GM18498 (cell line): Measurements from ENCODE around the gene MARCHF4.

Experiments
- ATAC-seq: cut with Tn5 transposase; IDR thresholded peaks from one replicate; pipeline ENCODE4 v1.9.1; 2021; ENCODE audit warnings: mild to moderate bottlenecking, moderate library complexity; ENCODE audit not compliant: unreplicated experiment

The MARCHF4 gene

DNA sequence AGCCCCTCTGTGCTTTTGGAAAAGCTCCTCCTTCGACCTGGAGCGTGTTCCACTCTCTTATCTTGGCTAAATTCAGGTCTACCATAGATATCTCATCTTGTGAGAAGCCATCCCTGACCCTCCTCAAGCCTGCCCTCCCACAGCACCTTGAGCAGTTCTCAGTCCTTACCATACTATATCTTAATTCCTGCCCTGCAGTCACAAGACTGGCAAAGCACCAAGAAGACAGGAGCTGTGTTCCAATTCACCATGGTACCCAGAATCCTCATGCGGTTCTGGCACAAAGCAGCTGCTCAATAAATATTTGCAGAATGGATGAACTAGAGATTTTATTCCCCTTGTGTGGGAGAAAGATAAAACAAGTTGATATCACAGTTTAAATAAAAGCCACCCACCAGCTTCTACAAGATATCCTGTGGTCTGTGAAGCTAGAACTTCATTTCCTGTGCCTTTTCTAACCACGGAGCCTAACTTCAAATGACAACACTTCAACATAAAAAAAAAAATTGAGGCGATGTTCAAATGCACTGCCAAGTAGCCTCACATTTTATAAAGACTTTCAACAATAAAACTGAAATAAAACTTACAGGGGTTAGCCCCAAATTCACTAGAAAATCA is 19.5 kb downstream of the MARCHF4 start:
- ATAC-seq = no peak

GRCh38 chr2:216351172-216351925 is 20.9 kb downstream of the MARCHF4 start:
- no peak for ATAC-seq

- ATAC-seq = no peak
Measured at GRCh38 chr2:216350214-216350791, 22.0 kb downstream of the MARCHF4 start.

DNA sequence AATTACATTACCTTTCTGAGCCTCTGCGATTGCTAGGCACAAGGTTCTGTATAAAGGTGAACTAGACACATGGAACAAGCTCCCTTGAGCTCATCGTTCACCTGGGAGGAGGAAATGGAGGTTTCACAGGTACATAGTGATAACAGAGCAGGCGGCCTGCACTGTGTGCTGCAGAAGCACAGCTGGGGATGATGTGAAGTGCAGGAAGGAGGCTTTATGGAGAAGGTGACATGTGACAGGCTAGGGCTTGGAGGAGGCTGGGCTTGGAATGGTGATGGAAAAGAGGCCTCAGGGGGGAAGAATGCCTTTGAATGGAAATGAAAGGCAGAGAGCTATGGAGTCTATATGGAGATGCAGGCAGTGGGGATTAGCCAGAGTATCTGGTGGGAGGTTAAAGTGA is 22.9 kb downstream of the MARCHF4 start:
- no peak for ATAC-seq

DNA sequence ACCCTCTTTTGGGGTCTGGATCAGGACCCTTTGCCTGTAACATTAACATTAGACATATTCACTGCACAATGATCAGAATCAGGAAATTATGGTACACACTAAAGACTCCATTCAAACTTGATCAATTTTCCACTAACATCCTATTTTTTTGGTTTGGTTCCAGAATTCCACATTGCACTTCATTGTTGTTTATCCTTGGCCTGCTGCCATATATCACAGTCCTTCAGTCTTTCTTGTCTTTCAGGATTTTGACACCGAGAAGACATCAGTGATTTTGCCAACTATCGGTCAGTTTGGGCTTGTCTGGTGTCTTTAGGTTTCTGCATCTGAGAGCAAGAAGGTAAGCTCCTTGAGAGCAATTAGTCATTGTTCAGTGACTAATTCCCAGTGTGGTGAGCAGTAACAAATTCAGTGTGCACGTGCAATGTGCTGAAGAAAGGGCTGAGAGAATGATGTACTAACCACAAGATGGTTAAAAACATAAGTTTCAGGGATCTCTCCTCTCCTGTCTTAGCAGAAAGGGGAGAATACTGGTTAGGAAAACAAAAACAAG is 23.5 kb downstream of the MARCHF4 start:
- no peak for ATAC-seq

DNA sequence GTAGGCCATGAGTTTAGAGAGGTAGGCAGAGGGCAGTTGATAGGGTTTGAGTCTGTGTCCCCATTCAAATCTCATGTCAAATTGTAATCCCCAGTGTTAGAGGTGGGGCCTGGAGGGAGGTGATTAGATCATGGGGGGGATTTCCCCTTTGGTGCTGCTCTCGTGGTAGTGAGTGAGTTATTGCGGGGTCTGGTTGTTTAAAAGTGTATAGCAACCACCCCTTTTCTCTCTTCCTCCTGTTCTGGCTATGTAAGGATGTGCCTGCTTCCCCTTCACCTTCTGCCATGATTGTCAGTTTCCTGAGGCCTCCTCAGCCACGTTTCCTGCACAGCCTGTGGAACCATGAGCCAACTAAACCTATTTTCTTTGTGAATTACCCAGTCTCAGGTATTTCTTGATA is 25.5 kb downstream of the MARCHF4 start:
- ATAC-seq = no peak

DNA sequence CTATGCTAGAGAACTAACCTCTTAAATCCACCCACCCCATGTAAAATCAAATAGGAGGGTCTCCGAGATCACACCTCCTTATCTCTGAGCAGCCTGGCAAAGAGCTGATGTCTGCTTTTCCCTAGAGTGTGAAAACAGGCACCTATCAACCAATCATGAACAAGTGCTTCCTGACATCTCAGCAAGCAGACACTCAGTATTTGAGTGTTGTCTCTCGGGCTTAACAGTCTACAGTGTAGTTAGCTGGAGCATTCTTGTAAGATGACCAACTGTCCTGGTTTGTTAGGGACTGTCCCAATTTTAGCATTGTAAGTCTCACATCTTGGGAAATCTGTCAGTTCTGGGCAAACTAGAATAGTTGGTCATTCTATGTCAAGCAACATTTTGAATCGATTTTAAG is 26.4 kb downstream of the MARCHF4 start:
- ATAC-seq = no peak

DNA sequence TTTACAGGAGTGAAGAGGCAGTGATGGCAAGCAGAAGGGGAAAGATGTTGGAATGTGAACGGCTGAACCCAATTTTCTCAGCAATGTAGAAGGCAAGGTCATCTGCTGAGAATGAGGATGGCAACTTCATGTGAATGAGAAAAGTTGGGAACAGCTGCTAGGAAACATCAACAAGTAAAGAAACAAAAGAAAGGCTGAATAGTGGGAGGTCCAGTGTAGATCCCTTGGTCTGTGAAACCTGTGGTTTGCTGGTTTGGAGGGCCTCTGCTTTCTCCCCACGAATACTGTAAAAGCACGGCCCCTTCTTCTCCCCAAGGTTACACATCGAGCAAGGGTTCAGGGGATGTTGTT is 27.4 kb downstream of the MARCHF4 start:
- ATAC-seq = no peak

GRCh38 chr2:216344206-216344949 is 27.9 kb downstream of the MARCHF4 start:
- no peak for ATAC-seq

DNA sequence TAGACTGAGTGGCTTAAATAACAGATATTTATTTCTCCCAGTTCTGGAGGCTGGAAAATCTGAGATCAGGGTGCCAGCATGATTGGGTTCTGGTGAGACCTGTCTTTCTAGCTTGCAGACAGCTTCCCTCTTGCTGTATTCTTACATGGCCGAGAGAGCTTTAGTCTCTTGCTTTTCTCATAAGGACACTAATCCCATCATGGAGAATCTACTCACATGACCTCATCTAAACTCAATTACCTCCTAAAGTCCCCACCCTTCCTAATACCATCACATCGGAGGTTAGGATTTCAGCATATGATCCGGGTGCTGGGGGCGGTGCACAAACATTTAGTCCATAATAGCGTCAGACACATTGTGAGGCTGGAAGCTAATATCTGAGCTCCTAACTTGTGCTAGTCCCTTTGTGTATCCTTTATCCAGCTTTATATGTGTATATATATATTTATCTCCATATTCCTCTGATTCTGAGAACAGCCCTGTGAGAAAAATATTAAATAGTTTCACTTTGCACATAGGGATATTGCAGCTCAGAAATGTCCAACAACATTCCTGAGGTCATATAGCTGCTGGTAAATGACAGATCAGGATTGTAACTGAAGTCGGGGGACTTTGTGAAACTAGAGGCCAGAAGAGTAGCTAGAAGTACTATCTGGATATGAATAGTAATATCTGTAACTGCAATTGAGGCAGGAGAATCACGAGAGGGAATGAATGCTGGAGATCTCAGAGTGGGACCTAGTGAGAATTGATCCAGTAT is 28.9 kb downstream of the MARCHF4 start:
- no peak for ATAC-seq

DNA sequence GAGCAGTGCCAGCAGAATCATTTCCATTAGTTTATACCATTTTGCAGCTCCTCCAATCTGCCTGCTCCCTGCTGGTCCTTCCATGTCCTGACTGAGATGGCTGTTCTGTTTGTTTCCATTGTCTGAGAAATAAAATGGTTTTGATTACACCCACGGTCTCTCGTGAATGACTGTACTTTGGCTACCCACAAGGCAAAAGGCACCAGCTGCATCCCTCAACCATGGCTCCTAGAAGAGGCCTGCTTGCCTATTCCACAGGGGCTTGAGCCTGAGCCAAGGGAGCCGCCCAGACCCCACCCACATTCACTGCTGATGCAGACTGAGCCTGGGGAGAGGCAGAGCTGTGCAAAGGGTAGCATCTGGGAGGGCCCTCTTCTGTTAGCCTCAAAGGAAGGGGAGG is 31.2 kb downstream of the MARCHF4 start:
- no peak for ATAC-seq

GRCh38 chr2:216340280-216340631 is 32.0 kb downstream of the MARCHF4 start:
- ATAC-seq = no peak

DNA sequence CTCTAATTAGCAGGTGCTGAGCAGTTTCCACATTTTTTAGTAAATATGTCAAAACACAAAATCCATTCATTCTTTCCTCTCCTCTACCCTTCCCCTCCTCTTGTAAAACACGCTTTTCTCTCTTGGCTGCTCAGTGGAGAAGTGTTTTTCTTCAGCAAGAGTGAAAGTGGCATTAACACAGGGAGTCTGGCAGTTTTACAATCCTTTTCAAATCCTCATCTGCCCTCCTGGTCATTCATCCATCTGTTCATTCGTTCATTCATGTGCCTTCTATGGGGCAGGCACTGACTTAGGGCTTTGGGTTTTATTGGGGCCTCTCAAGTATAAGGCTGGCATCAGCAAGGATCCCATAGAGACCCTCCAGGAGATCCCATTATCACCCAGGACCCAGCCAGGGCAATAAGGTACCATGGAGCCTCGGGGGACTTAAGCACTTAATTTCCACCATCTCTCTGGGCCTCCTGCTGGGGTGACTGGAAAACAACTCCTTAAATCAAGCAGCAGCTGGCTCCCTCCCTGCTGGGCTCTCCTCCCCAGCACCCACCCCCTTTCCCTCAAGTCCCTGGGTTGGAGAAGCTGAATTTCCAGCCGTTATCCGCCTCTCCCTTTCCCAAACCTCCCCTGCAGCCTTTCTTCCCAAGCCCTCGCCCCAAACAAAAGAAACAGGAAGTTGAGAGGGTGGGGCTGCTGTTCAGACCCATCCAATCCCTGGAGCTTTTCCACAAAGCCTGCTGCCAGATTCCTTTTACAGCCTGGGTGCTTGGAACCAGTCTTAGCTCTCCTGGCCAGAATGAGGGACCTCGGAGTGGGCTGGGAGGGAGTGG is 32.6 kb downstream of the MARCHF4 start:
- no peak for ATAC-seq

DNA sequence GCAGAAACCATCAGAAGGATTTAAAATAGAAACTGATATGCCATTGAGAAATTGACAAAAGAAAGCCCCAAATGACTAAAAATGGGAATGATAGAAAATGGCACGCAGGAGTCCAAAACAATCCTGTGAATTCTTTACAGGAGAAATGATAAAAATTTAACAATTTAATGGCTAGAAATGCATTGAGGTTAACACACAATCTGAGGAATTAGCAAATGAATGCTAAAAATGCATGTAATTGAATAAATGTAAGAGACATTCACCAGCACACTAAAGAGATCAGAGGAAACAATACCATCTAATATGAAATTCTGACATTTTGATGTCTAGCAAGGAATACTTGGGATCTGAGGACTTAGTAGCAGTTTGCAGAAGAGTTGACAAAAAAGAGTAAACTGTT is 37.0 kb downstream of the MARCHF4 start:
- ATAC-seq = no peak

GRCh38 chr2:216328347-216328746 is 43.9 kb downstream of the MARCHF4 start:
- ATAC-seq = no peak

DNA sequence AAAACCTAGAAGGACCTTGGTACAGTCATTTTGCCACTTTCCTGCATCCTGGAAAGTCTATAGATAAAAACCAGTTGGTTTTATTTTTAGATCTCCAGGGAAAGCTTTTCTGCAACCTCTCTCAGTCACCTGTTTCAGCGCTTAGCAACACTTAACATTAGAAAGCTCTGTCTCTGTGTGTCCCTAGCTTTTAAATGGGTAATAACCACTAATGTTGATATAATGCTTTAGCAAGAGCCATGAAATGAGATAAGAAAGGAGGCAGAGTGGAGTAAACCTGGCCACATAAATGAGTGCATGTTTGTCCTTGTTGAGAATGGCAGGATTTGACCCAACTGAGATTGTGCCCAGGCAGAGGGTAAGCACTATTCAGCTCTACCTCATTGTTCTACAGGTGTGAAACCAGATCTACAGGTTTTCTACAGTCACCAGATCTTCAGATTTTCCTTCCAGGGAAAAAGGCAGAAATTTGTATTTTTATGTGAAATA is 44.8 kb downstream of the MARCHF4 start:
- no peak for ATAC-seq
